ENCODE data around the gene DPY19L3.
"Not testable (repeated sequence)": the region's sequence is repeated elsewhere in the genome, so short reads cannot be mapped to it uniquely, and the experiment has no call there.

Gene DPY19L3

GRCh38 chr19:32512498-32512897 is 106.9 kb downstream of the DPY19L3 start:
- not testable (repeated sequence) for DNase-seq (ENCODE audit: low read depth, low spot score)

- DNase-seq (ENCODE audit: low read depth, low spot score): no peak
Measured at GRCh38 chr19:32519023-32519422, 113.5 kb downstream of the DPY19L3 start.

- no peak for DNase-seq (ENCODE audit: low read depth, low spot score)
Measured at GRCh38 chr19:32522967-32523366, 117.4 kb downstream of the DPY19L3 start.

- no peak for DNase-seq (ENCODE audit: low read depth, low spot score)
Measured at GRCh38 chr19:32526895-32527294, 121.3 kb downstream of the DPY19L3 start.

- DNase-seq (ENCODE audit: low read depth, low spot score): no peak
Measured at GRCh38 chr19:32530773-32531172, 125.2 kb downstream of the DPY19L3 start.

GRCh38 chr19:32532233-32532632 is 126.7 kb downstream of the DPY19L3 start:
- no peak for DNase-seq (ENCODE audit: low read depth, low spot score)
